ENCODE results near the gene ARL4C.

DNA sequence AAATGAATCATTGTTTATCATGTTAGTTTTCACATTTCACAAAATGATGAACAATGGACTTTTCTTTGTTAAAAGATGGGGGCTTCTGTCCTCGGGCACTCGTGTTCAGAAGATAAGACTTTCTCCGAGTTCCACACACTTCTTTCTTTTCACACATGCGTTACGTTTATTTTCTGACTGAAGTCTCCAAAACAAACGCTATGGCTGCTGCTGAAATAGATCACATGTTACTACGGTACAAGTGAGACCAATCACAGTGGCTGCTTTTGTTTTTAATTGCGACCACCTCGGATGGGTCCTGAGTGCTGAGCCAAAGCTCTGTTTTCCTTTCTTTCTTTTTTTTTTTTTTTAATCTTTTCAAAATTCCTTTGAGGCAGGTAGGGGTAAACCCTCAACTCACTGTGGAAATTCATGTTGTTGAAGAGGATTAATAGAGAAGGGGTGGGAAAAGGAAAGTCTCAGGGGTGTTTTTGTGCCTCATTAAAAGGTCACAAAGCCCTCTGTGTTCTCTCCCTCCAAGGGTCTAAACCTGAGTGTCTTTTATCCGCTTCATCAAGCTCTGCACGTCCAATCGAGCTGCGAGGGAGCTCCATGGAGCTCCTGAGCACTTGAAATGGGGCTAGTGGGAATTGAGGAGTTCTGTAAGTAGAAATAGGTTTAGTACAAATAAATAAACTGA is 48.2 kb downstream of the ARL4C start:
- no peak for TF ChIP-seq EZH2 (IDR thresholded peaks at IDR 0.05; ENCODE audit: borderline replicate concordance, low read length)
- TF ChIP-seq, protein P1, sequence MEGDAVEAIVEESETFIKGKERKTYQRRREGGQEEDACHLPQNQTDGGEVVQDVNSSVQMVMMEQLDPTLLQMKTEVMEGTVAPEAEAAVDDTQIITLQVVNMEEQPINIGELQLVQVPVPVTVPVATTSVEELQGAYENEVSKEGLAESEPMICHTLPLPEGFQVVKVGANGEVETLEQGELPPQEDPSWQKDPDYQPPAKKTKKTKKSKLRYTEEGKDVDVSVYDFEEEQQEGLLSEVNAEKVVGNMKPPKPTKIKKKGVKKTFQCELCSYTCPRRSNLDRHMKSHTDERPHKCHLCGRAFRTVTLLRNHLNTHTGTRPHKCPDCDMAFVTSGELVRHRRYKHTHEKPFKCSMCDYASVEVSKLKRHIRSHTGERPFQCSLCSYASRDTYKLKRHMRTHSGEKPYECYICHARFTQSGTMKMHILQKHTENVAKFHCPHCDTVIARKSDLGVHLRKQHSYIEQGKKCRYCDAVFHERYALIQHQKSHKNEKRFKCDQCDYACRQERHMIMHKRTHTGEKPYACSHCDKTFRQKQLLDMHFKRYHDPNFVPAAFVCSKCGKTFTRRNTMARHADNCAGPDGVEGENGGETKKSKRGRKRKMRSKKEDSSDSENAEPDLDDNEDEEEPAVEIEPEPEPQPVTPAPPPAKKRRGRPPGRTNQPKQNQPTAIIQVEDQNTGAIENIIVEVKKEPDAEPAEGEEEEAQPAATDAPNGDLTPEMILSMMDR (IDR thresholded peaks at IDR 0.05; ENCODE audit: low read length), result no peak

Data from OCI-LY1 (cell line).